AG20443 (cell line): Measurements from ENCODE around the gene PEAK1.

ENCODE experiments used
- DNase-seq: peaks from one replicate; pipeline ENCODE4 v3.0.0; 2012; ENCODE audit warnings: low spot score, mixed read lengths

PEAK1 gene

DNA sequence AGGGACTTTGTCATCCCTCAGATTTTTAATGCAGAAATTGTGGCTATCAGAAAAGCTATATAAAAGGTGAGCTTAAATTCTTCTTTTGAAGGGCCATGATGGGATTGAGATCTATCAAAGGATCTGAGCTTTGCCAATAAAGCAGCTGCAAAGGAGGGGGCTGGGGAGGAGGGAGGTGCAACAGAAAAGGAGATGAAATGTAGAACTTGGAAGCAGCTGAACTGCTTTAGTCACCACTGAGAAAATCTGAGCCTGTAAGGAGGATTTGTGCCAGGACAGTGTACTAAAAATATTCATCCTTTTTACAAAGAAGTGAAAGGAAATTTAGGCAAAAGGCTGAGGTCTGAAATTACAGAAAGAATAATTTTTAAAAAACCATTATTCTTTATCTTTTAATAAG is 359.4 kb downstream of the PEAK1 start:
- DNase-seq, result peak; percentile 62

DNA sequence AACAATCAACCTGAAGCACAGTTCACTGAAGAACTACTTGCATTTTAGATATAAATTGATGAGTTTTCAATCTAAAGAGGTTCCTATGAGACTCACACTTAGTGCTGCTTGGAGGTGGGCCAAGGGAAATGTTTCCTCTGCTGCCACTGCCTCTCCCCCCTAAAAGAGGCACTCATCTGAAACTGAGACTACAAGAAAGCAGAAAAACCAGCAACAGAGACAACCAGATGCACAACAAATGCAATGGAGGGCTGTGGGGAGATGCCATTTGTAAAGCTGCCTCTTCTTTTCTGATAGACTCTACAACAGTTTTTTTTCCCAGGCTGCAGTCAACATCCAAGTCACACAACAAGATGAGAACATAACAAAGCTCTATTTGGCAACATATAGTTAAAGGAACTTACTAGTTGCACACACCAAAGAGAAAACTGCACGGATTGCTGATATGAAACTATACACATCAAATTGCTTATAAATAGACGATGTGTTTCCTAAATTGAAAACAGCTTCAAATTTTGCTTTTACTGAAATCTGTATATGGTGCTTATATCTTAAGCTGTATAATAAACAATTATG is 360.0 kb downstream of the PEAK1 start:
- DNase-seq, result no peak

GRCh38 chr15:77058468-77058867 is 361.4 kb downstream of the PEAK1 start:
- DNase-seq, result no peak

DNA sequence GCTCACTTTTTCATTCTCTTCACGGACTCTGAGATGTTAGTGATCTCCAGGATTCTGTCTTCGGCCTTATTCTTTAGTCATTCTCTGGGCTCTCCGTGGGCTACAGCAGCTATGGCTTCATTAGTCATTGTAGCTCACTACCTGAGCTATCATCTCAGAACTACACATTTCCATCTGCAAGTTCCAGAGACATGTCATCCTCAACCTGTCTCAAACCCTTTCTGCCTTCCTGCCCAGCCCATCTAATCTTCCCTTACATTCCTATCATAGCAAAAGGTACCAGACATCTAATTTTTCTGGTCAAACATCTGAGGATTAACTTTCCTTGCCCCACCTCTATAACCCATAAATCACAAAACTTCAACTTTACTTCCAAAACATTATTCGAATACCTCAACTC is 362.2 kb downstream of the PEAK1 start:
- no peak for DNase-seq

GRCh38 chr15:77057072-77057471 is 362.8 kb downstream of the PEAK1 start:
- no peak for DNase-seq

- no peak for DNase-seq
Measured at GRCh38 chr15:77053709-77054108, 366.2 kb downstream of the PEAK1 start.

- no peak for DNase-seq
Measured at GRCh38 chr15:77052556-77052955, 367.3 kb downstream of the PEAK1 start.
